SU-DHL-6 (cell line): ENCODE measurements around the gene ANKRD13B.

Experiments used
- EZH2phosphoT487 ChIP-seq: fragments of 200-600 bp; sonication (generic), shearing (Covaris generic); conservative IDR thresholded peaks from 2 replicates; pipeline ENCODE4 v1.6.1; 2018; ENCODE audit warnings: mild to moderate bottlenecking, antibody characterized with exemption, low read length, moderate library complexity, mixed read lengths
- TF ChIP-seq, protein P1 (sequence below): fragments of 200-600 bp; sonication (generic); IDR thresholded peaks from one replicate; pipeline ENCODE4 v1.5.1; 2017; ENCODE audit warnings: antibody characterized with exemption, mild to moderate bottlenecking, low read length, moderate library complexity; ENCODE audit not compliant: insufficient read depth, poor library complexity, severe bottlenecking

- TF ChIP-seq, protein P1, sequence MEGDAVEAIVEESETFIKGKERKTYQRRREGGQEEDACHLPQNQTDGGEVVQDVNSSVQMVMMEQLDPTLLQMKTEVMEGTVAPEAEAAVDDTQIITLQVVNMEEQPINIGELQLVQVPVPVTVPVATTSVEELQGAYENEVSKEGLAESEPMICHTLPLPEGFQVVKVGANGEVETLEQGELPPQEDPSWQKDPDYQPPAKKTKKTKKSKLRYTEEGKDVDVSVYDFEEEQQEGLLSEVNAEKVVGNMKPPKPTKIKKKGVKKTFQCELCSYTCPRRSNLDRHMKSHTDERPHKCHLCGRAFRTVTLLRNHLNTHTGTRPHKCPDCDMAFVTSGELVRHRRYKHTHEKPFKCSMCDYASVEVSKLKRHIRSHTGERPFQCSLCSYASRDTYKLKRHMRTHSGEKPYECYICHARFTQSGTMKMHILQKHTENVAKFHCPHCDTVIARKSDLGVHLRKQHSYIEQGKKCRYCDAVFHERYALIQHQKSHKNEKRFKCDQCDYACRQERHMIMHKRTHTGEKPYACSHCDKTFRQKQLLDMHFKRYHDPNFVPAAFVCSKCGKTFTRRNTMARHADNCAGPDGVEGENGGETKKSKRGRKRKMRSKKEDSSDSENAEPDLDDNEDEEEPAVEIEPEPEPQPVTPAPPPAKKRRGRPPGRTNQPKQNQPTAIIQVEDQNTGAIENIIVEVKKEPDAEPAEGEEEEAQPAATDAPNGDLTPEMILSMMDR = no peak
- no peak for TF ChIP-seq EZH2phosphoT487
Observed at GRCh38 chr17:29613856-29614255, 20.9 kb downstream of the ANKRD13B start.
